IPS-NIHi11 (cell line): Measurements from ENCODE around the gene CASS4.
"Not testable (repeated sequence)": the region's sequence is repeated elsewhere in the genome, so short reads cannot be mapped to it uniquely, and the experiment has no call there.

Source experiments
- DNase-seq: peaks from one replicate; pipeline ENCODE4 v3.0.0; 2012; ENCODE audit warnings: mixed read lengths, low spot score

Gene CASS4

DNA sequence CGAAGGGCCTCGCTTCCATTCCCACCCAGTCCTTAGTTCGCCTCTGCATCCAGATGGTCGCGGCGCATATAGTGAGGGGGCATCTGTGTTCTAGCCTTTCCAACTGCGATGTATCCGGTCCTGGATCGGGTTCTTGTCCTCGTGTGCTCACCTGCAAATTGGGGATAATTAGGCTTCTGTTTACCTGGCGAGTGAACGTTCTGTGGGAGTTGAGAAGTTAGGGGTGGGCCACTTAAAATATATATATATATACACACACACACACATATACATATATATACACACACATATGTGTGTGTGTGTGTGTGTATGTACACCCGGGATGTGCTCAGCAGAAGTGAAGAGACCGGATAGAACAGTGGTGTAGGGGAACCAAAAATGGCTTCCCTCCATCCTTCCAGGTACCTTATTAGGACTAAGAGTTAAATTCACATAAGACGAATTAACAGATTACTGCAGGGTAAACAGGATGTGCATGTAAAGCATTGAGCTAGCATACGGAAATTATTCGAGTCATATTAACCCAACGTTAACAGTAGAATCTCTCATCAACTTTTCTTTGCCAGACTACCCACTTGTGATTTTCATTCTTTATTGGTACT is 19.1 kb upstream of the CASS4 start:
- no peak for DNase-seq

DNA sequence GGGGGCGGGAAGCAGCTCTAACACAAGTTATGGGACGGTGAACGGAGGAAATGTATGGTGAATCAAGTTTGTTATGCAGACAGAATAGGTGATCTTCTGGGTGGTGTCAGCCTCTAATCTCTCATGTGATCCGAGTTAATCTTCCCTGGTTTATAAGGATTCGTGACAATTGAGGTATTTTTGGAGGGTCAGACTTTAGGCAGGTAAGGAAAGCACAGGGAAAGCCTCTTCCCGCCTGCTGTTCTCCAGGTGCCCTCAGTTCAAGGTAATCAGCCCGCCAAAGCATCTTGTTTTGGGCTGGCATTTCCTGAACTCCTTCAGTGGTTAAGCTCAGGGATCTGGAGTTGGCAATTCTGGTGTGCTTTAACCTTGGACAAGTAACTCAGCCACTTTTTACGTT is 18.4 kb upstream of the CASS4 start:
- DNase-seq: no peak

DNA sequence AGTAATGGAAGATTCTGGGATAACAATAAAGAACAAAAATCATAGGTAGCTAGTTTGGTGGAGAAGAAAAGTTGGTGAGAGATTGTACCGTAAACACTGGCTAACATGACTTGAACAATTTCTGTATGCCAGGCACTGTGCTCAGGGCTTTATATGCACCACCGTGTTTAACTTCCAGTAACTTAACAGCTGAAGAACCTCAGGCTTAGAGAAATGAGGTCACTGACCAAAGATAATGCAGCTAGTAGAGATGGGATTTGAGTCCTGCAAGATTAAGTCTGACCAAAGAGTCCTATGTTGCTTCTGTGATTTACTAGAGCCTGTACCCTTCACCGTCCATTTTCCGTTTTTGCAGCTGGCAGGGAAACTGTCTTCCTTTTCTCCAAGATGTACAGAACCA is 16.9 kb upstream of the CASS4 start:
- no peak for DNase-seq

DNA sequence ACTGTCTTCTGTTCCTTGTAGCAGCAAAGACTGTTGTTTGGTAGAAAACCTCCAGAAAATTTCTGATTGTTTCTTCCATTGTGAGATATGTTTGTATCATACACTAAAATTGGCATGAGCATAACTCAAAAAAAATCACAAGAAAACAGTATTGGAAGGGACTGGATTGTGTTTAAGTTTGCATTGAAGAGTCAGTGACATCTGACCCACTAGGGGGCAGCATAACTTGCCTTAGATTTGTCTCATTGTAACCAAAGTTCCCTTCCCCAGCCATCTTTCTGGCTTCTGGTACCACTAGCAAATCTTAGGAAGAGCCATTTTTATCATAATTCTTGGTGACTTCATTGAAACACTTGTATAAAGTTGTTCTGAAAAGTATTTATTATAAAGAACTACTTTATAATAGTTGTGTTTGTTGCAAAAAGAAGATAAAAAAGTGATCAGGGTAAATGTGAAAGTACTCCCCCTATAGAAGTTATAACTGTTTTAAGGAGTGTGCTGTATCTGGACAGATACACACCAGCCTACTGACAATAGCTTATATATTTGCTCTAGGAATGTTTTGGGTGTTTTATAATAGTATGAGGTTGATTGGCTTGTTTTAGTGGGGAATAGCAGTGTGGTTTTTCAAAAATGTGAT is 11.9 kb upstream of the CASS4 start:
- DNase-seq: peak; percentile 52

DNA sequence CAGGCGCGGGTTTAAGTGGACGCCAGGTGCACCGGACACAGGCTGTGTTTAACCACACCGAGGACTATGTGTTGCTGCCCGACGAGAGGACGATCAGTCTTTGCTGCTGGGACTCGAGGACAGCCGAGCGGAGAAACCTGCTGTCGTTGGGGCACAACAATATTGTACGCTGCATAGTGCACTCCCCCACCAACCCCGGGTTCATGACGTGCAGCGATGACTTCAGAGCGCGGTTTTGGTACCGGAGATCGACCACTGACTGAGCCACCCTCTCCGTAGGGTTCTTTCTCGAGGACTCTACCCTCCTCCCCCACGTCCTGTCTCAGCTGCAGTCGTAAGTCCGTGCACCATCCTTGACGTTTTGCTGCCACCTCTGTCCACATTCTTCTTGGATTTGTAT is 8.6 kb upstream of the CASS4 start:
- no peak for DNase-seq

DNA sequence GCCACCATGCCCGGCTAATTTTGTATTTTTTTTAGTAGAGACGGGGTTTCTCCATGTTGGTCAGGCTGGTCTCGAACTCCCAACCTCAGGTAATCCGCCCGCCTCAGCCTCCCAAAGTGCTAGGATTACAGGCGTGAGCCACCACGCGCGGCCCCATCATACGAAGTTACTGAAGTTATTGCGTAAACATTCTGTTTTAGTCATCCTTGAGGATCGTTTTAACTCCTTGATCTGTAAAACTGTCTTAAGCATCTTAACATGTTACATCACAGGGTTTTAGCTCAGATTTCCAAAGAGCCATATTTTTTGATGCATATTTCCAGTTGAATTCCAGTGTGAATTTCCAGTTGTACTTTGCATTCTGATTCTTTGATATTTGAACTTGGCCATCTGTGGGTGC is 6.7 kb upstream of the CASS4 start:
- DNase-seq: not testable (repeated sequence)

DNA sequence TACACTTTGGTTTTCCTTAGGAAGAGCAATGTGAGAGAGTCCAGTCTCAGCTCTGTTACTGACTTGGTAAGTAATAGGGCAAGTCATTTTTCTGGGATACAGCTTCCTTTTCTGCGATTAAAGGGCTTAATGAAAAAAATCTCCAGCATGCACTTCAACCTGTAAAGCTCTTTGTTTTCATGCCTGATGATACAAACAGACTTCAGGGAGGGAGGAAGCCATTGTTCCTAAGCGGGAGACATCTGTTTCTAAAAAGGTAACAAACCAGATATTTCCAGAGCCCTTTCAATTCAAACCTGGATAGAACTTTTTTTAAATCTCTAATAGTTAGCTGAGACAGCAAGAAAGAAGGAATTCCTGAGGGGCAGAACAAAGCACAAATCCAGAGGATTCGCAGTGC is 5.2 kb upstream of the CASS4 start:
- no peak for DNase-seq

DNA sequence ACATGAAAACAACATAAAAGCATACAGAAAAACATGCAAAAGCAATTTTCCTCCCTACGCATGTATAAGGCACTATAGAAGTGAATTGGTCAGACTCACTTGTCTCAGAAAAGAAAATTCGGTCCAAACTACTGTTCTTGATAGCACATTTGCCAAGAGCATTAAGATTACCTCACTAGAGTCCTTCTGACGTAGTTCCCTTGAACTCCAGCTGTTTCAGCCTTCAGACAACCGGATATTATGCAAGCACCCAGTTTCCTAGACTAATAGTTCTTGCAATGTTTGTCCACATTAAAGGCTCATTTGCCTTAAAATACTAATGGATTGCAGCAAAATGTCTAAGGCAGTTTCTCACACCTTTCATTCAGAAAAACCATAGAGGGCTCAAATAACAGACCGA is 2.5 kb upstream of the CASS4 start:
- no peak for DNase-seq

DNA sequence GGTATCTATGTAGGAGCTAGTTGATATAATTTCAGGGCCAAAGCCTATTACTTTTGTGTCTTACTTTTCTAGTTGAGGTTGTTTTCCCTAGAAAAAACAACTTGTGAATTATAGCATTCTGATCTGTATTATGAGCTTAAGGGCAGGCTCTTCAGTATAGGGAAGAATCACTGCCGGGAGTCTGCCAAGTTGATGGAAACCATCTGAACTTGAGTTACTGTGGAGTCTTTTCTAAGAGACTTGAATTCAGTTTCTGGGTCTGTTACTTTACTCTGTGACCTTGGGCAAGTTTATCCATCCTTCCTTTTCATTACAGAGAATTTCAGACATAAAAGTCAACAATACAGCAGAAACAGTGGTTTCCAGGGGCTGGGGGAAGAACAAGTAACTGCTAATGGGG is 2.1 kb upstream of the CASS4 start:
- DNase-seq: no peak

DNA sequence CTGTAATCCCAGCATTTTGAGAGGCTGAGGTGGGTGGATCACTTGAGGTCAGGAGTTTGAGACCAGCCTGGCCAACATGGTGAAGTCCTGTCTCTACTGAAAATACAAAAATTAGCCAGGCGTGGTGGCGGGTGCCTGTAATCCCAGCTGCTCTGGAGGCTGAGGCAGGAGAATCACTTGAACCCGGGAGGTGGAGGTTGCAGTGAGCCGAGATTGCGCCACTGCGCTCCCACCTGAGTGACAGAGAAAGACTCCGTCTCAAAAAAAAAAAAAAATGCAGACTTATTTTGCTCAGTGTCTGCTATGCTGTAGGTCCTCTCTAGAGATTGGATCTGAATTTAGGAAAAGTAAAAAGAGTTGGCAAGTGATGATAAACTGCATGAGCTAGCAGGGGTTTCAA is 773 bp upstream of the CASS4 start:
- not testable (repeated sequence) for DNase-seq

DNA sequence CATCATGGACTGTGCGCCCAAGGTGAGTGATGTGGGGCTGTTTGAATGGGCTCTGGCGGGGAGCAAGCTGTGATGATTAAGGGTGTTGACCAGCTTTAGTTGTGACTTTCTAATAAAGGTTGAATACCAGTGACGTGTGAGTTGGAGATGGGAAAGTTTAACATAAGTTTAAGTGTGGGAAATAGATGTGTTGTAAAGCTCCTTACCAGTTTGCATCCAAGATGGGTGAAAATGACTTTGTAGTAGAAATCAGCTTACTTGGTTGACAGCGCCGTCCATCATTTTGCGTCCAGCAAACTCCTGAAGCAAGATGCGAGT is 372 bp downstream of the CASS4 start:
- no peak for DNase-seq

DNA sequence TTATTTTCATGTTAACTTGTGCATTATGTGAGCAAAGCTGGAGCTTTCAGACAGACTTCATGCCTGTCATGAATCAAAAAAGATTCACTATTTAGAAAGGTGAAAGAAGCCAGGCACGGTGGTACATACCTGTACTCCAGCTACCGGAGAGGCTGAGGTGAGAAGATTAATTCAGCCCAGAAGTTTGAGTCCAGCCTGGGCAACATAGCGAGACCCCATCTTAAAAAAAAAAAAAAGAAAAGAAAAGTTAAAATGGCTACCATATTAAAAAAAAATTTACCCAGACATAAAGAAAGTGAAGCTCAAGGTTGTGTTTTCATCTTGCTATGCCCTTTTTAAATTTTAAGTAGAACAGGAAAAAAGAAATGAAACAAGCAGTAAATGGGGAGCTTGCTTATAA is 889 bp downstream of the CASS4 start:
- DNase-seq: no peak

DNA sequence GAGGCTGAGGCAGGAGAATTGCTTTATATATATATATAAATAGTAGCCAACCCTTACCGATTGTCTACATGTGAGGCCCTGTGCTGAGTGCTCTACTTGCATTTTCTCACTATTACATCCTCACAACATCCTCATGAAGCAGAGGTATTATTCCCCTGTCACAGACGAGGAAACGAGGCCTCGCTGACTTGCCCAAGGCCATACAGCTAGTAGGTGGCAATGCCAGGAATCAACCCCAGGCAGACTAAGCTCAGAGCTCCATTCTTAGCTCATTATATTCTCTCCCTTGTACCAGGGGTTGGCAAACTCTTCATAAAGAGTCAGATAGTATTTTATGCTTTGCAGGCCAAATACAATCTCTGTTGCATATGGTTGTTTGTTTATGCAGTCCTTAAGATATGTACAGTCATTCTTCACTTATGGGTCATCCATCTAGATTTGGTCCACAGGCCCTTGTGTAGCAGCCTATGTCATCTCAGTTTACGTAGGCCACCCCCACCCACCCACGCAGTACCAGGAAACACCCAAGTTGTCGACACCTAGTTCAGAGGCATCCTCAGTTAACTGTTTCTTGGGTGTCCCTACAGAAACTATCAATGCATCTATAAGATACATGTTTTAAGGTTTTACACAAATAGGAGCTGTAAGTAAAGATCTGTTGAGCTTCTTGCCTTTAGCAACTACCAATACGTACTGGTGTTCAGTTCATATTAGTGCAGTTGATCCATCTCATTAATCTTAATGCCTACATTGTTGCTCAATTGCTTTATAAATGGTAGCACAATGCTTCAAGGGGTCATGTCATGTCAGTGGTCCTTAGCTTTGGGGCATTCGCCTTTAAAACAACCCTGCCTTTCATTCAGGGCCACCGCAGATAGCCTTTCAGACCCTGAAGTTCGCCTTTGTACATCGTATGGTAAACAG is 3.0 kb downstream of the CASS4 start:
- DNase-seq: no peak

DNA sequence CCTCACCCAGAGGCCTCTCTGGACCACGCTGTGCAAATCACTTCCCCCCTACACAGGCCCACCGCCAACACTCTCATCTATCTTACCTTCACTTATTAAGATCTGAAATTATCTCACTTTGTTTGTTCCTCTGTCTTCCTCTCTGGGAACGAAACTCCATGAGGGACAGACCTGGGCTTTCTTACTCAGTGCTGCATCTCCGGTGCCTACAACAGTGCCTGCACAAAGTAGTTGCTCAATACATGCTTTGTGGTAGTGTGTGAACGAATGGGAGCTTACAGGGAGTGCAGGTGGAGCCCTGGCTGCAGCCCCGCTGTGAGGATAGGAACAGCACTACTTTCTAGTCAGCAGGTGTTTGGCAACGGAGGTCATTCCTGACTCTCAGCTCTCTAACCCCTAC is 5.3 kb downstream of the CASS4 start:
- DNase-seq: no peak

DNA sequence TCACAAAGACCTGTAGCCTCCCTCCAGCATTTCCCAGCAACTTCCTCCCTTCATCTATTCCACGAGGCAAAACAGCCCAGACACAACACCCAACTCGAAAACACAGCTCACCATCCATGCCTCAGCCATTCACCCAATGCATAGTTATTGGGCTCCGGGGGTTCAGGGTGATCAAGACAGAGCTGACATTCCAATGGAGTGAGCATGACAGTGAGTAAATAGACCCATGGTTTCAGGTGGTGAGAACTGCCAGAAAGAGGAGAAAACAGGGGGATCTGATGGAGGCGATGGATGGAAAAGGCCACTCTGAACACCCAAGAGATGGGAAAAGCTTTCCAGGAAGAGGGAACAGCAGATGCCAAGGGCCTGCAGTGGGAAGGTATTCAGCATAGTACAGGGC is 5.9 kb downstream of the CASS4 start:
- DNase-seq: no peak

DNA sequence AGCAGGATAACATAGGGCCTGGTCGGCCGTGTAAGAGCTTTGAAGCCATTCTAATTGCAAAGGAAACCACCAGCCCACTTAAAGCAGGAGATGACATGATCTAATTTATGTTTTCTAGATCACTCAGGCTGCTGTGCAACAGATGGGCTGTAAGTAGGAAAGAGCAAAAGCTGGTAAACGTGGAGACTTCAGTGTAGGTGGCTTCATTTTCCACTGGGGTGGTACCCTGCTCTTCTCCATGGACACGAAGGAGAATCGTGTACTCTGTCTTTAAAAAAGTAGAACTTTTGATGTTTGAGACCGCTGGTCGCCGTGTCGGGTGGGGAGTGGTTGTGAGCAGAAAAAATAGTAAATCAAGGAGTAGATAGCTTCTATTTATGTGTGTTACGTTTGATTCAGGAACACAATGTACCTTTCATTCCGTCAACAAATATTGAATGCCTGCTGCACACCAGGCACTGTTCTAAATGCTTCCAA is 6.4 kb downstream of the CASS4 start:
- DNase-seq: no peak

DNA sequence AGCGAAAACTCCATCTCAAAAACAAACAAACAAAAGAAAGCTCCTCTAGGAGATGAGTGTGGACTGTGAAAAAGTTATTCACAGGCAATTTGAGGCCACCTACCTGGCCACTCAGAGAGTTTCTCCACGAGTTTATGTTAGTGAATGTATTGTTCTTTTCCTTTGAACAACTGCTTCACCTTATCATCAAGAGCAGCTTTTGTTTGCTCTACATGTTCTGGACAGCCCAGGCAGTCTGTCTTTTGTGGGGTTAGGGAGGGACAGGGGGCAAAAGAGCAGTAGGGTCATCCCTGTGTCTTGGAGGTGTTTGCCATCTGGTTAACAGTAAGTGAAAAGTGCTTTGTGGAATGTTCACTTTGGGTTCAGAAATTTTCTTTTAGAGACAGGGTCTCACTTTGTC is 8.0 kb downstream of the CASS4 start:
- DNase-seq: no peak

DNA sequence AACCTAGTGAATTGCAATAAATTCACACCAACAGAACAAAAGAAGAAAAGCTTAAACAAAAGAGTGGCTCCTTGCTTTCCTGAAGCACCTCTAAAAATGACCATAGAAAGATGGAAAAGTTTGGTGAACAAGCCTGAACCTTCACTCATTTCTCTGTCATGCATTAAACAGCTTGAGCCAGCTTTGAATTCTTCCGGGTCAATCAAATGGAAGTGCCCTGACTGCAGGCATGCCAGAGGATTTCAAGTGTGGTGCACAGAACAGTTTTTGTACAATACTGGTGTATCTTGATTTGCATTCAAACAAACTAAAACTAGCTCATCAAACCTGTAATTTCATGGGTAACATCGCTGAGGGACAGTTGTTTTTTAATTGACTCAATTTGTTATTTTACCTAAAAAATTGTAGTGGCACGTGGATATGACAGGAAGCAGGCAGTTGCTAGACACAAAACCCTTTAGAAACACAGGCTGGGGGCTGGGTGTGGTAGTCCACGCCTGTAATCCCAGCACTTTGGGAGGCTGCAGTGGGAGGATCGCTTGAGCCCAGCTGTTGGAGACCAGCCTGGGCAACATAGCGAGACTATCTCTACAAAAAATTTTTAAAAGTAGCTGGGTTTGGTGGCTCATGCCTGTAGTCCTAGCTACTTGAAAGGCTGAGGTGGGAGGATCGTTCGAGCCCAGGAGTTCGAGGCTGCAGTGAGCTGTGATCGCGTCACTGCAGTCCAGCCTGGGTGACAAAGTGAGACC is 9.1 kb downstream of the CASS4 start:
- DNase-seq: no peak

DNA sequence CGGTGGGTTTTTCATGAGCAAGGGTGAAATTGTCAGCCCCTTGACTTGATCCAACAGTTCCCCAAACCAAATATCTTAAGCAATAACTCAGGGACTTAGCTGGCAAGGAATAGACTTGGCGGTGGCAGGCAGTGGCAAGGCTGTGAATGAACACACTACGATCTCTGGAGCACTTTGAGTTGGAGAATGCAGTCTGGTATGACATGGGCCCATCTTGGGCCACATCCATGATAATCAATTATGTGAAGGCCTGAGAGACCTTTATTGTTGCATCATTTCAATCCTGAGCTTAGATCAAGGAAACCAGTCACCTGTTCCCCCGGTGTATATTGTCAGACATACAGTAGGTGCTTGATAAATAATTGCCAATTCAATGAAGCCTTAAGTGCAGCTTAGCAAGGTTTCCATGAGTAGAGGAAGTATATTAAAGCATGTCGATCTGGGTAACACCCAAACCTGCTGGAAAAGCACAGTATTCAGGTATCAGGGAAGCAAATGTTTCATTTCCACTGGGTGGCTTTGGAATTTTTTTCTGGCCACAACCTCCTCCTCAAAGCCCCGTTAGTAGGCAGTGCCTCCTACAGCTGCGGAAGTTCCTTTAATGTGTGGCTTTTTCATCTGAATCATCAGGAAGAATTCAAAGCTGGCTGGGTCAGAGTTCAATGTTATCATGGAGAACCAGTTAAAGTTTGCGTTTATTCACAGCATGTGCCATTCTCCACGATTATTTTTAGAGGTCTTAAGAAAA is 10.2 kb downstream of the CASS4 start:
- DNase-seq: peak; percentile 22

DNA sequence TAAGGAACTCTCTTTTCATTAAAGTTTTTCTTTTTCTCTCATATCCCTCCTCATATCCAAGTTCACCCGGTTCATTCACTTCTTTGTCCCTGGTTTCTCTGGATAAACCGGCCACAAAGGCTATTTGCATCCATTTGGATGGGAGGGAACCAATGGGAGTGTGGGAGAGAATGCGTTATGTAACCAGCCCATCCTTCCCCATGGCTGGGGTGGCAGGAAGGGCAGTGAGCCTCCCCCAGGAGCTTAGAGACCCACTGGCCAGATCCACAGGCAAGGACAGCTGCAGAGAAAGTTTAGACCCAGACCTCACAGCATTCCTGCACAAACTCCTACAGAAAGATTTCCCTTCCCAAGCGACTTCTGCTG is 10.7 kb downstream of the CASS4 start:
- peak; percentile 70 for DNase-seq

DNA sequence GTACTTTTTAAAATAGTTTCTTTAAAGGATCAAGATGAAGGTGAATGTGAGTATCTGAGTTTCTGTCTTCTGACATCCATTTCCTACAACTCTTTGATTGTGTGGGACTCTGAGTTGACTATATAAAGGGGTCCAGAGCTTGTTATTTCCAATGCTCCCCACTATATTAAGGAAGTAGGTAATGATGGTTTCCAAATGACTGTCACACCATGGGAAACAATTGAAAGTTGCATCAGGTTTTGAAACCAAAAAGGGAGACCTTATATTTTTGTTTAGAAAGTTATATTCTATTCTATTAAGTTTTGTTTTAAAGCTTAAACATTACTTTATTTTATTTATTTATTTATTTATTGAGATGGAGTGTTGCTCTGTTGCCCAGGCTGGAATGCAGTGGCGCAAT is 11.2 kb downstream of the CASS4 start:
- no peak for DNase-seq

DNA sequence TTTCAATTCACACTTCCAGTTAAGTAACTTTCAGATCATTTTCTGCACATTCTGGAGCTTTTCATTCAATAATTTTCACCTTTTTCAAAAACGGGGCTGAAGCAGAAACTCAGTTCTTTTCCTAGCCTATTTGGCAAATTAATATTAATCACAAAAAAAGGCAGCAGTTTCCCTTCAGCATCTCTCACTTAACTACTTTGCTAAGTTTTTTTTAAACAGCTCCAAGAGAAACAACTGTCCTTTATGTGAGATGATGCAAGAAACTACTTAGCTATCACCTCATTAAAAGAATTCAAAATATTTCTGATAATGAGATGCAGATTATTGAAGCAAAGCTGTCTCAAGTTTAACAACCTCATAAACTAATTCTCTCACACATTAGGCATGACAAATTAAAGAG is 11.8 kb downstream of the CASS4 start:
- no peak for DNase-seq
